Measurements from ENCODE around the gene PTH2. TPM values are rescaled to one million over a fixed set of nuclear protein-coding genes. Genes with fewer than 3 reads are reported as not detected.

PTH2 gene
- polyA plus RNA-seq, 1 donor (not counting 4 experiments of a cell fraction or from before 2014, with no cell fraction given): not detected

DNA sequence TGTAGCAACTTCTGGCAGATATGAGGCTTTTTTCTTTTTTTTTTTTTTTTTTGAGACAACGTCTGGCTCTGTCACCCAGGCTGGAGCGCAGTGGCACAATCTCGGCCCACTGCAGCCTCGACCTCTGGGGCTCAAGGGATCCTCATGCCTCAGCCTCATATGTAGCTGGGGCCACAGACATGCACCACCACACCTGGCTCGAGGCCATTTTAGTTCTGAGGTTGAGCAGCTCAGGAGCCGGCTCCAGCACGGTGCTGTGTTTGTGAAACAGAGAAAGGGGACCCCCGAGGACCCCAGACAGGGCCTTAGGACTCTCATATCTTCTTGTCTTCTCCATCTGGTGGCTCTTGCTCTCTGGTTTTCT is 47.4 kb upstream of the PTH2 start:
- DNase-seq (ENCODE audit: low read depth, low spot score): no peak
- Histone ChIP-seq H3K9me3 (ENCODE audit: control insufficient read depth, low read depth, low read length) (no peaks in the 10 kb centered on the region), H3K9ac (ENCODE audit: control insufficient read depth, extremely low read depth, insufficient read depth, low read length) (no peak overlapping the region), H3K4me1 (ENCODE audit: control insufficient read depth, extremely low read depth, insufficient read depth, low read length) (peaks cover 18% of the 10 kb centered on the region), H3K9me1 (ENCODE audit: control insufficient read depth, extremely low read depth, insufficient read depth, low read length) (no peaks in the 10 kb centered on the region), H2AFZ (ENCODE audit: control insufficient read depth, low read length) (no peak overlapping the region), H3K79me2 (ENCODE audit: control insufficient read depth, insufficient read depth, low read length) (no peaks in the 10 kb centered on the region), H4K20me1 (ENCODE audit: control insufficient read depth, extremely low read depth, insufficient read depth, low read length) (no peaks in the 10 kb centered on the region), H3K36me3 (ENCODE audit: control insufficient read depth in 2 of 2, extremely low read depth in 1 of 2, insufficient read depth in 2 of 2, low read length in 2 of 2) (peaks cover 0 to 2% of the 10 kb centered on the region in 2 experiments), H3K4me3 (ENCODE audit: control insufficient read depth in 2 of 3, extremely low read depth in 1 of 3, insufficient read depth in 2 of 3, low read depth in 1 of 3, low read length in 3 of 3) (no peak overlapping the region), H3K27ac (ENCODE audit: control insufficient read depth, insufficient read depth, low read length) (no peak overlapping the region), H3K27me3 (ENCODE audit: control insufficient read depth, extremely low read depth, insufficient read depth, low read length) (peaks cover 4% of the 10 kb centered on the region), H3K4me2 (ENCODE audit: control insufficient read depth, extremely low read depth, insufficient read depth, low read depth, low read length) (no peak overlapping the region)
- no peak for FAIRE-seq
- no peak for TF ChIP-seq EZH2 (IDR thresholded peaks at IDR 0.05; ENCODE audit: low read length)
- TF ChIP-seq, protein P1, sequence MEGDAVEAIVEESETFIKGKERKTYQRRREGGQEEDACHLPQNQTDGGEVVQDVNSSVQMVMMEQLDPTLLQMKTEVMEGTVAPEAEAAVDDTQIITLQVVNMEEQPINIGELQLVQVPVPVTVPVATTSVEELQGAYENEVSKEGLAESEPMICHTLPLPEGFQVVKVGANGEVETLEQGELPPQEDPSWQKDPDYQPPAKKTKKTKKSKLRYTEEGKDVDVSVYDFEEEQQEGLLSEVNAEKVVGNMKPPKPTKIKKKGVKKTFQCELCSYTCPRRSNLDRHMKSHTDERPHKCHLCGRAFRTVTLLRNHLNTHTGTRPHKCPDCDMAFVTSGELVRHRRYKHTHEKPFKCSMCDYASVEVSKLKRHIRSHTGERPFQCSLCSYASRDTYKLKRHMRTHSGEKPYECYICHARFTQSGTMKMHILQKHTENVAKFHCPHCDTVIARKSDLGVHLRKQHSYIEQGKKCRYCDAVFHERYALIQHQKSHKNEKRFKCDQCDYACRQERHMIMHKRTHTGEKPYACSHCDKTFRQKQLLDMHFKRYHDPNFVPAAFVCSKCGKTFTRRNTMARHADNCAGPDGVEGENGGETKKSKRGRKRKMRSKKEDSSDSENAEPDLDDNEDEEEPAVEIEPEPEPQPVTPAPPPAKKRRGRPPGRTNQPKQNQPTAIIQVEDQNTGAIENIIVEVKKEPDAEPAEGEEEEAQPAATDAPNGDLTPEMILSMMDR (optimal IDR thresholded peaks at IDR 0.05 in 1 of 3, IDR thresholded peaks at IDR 0.05 in 1 of 3, conservative IDR thresholded peaks at IDR 0.05 in 1 of 3; ENCODE audit: extremely low read depth in 1 of 3, insufficient read depth in 2 of 3, low read length in 3 of 3): no peak
- dilution Hi-C loops (cut with MboI; ENCODE audit: extremely low pct_ligation_motif_present, low sequenced_read_pairs): no loop called here

DNA sequence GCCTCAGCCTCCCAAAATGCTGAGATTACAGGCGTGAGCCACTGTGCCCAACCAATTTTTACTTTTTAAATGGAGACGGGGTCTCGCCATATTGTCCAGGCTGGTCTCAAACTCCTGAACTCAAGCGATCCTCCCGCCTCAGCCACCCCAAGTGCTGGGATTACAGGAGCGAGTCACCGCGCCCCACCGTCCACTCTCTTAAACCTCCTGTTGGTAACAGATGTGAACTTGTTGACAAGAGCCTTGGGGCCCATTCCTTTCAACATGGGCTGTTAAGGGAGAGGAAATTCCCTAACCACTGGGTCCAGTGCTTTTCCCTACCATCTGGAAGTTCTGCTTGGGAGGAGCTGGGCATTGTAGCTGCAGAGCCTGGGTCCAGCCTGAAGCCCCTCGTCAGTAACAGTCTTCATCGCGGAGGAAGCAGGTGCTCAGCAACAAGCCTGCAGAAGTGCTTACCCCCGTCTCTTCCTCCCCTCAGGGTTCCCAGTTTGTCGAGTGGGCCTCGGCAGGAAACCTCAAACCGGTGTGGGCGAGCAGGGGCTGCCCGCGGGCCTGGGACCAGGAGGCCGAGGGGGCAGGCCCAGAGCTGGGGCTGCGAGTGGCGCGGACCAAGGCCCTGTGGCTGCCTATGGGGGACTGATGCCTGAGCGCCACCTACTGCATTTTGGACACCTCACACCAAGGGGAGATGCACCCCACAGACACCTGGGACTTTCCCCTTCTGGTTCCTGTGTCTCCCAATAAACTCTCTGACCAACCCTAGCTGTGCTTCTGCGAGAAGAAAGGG is 46.8 kb upstream of the PTH2 start:
- H4K20me1 ChIP-seq (ENCODE audit: control insufficient read depth, extremely low read depth, insufficient read depth, low read length): no peaks in the 10 kb centered on the region
- H3K27me3 ChIP-seq (ENCODE audit: control insufficient read depth, extremely low read depth, insufficient read depth, low read length): peaks cover 4% of the 10 kb centered on the region
- H3K9ac ChIP-seq (ENCODE audit: control insufficient read depth, extremely low read depth, insufficient read depth, low read length): no peak overlapping the region
- peaks cover 18% of the 10 kb centered on the region for H3K4me1 ChIP-seq (ENCODE audit: control insufficient read depth, extremely low read depth, insufficient read depth, low read length)
- H3K9me1 ChIP-seq (ENCODE audit: control insufficient read depth, extremely low read depth, insufficient read depth, low read length): no peaks in the 10 kb centered on the region
- no peak for FAIRE-seq
- TF ChIP-seq, protein P1 (optimal IDR thresholded peaks at IDR 0.05 in 1 of 3, IDR thresholded peaks at IDR 0.05 in 1 of 3, conservative IDR thresholded peaks at IDR 0.05 in 1 of 3; ENCODE audit: extremely low read depth in 1 of 3, insufficient read depth in 2 of 3, low read length in 3 of 3): peak; percentile 12 to 68 (median 46)
- no peak for TF ChIP-seq EZH2 (IDR thresholded peaks at IDR 0.05; ENCODE audit: low read length)
- H3K27ac ChIP-seq (ENCODE audit: control insufficient read depth, insufficient read depth, low read length): no peak overlapping the region
- no peak for DNase-seq (ENCODE audit: low read depth, low spot score)
- peaks cover 0 to 2% of the 10 kb centered on the region in 2 experiments for H3K36me3 ChIP-seq (ENCODE audit: control insufficient read depth in 2 of 2, extremely low read depth in 1 of 2, insufficient read depth in 2 of 2, low read length in 2 of 2)
- H2AFZ ChIP-seq (ENCODE audit: control insufficient read depth, low read length): no peak overlapping the region
- dilution Hi-C loops (cut with MboI; ENCODE audit: extremely low pct_ligation_motif_present, low sequenced_read_pairs): no loop called here
- H3K4me3 ChIP-seq (ENCODE audit: control insufficient read depth in 2 of 3, extremely low read depth in 1 of 3, insufficient read depth in 2 of 3, low read depth in 1 of 3, low read length in 3 of 3): no peak overlapping the region
- H3K4me2 ChIP-seq (ENCODE audit: control insufficient read depth, extremely low read depth, insufficient read depth, low read depth, low read length): no peak overlapping the region
- H3K9me3 ChIP-seq (ENCODE audit: control insufficient read depth, low read depth, low read length): no peaks in the 10 kb centered on the region
- no peaks in the 10 kb centered on the region for H3K79me2 ChIP-seq (ENCODE audit: control insufficient read depth, insufficient read depth, low read length)

Data from keratinocyte (primary cell).